ENCODE measurements around the gene IQGAP2. TPM values are rescaled to one million over a fixed set of nuclear protein-coding genes. Genes with fewer than 3 reads are reported as not detected.

IQGAP2 gene
- total and polyA plus RNA-seq, 9 of the 15 experiments (the other 6 are each of a cell fraction or from before 2014, with no cell fraction given) = 8.7 to 23.2 (median 17.4) TPM

- TF ChIP-seq CTCFL (IDR thresholded peaks at IDR 0.05; ENCODE audit: borderline replicate concordance, insufficient read depth, low read depth, low read length, poor library complexity, severe bottlenecking) = no peak
- no peak for TF ChIP-seq MCM5 (IDR thresholded peaks at IDR 0.05; ENCODE audit: low read depth)
- TF ChIP-seq, protein P1, sequence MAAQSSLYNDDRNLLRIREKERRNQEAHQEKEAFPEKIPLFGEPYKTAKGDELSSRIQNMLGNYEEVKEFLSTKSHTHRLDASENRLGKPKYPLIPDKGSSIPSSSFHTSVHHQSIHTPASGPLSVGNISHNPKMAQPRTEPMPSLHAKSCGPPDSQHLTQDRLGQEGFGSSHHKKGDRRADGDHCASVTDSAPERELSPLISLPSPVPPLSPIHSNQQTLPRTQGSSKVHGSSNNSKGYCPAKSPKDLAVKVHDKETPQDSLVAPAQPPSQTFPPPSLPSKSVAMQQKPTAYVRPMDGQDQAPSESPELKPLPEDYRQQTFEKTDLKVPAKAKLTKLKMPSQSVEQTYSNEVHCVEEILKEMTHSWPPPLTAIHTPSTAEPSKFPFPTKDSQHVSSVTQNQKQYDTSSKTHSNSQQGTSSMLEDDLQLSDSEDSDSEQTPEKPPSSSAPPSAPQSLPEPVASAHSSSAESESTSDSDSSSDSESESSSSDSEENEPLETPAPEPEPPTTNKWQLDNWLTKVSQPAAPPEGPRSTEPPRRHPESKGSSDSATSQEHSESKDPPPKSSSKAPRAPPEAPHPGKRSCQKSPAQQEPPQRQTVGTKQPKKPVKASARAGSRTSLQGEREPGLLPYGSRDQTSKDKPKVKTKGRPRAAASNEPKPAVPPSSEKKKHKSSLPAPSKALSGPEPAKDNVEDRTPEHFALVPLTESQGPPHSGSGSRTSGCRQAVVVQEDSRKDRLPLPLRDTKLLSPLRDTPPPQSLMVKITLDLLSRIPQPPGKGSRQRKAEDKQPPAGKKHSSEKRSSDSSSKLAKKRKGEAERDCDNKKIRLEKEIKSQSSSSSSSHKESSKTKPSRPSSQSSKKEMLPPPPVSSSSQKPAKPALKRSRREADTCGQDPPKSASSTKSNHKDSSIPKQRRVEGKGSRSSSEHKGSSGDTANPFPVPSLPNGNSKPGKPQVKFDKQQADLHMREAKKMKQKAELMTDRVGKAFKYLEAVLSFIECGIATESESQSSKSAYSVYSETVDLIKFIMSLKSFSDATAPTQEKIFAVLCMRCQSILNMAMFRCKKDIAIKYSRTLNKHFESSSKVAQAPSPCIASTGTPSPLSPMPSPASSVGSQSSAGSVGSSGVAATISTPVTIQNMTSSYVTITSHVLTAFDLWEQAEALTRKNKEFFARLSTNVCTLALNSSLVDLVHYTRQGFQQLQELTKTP (IDR thresholded peaks at IDR 0.05; ENCODE audit: low read depth in 1 of 2, partially characterized antibody in 2 of 2) = peak; percentile 44 to 95
- 0 out of 2 replicates have a peak, but pooled peaks have one; percentile 21 for TF ChIP-seq TCF7L2 (IDR thresholded peaks at IDR 0.05; ENCODE audit: low read depth, low read length)
- peak; percentile 70 for TF ChIP-seq ATF4 (CRISPR knock-in tag; IDR thresholded peaks at IDR 0.05)
- no peak for TF ChIP-seq ZNF764 (CRISPR knock-in tag; IDR thresholded peaks at IDR 0.05; ENCODE audit: low read depth)
- peak; percentile 95 for TF ChIP-seq ARID3A (IDR thresholded peaks at IDR 0.05; ENCODE audit: borderline replicate concordance, low read depth, low read length)
- no peak for TF ChIP-seq XRCC5 (IDR thresholded peaks at IDR 0.05; ENCODE audit: low read depth, low read length)
- TF ChIP-seq EZH2 (IDR thresholded peaks at IDR 0.05; ENCODE audit: borderline replicate concordance, low read depth, low read length) = peak; percentile 86; the same call in 1 of the 2 replicates
- TF ChIP-seq NFYB (IDR thresholded peaks at IDR 0.05; ENCODE audit: extremely low read depth, insufficient read length) = no peak
- TF ChIP-seq, protein P2, sequence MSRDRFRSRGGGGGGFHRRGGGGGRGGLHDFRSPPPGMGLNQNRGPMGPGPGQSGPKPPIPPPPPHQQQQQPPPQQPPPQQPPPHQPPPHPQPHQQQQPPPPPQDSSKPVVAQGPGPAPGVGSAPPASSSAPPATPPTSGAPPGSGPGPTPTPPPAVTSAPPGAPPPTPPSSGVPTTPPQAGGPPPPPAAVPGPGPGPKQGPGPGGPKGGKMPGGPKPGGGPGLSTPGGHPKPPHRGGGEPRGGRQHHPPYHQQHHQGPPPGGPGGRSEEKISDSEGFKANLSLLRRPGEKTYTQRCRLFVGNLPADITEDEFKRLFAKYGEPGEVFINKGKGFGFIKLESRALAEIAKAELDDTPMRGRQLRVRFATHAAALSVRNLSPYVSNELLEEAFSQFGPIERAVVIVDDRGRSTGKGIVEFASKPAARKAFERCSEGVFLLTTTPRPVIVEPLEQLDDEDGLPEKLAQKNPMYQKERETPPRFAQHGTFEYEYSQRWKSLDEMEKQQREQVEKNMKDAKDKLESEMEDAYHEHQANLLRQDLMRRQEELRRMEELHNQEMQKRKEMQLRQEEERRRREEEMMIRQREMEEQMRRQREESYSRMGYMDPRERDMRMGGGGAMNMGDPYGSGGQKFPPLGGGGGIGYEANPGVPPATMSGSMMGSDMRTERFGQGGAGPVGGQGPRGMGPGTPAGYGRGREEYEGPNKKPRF (IDR thresholded peaks at IDR 0.05; ENCODE audit: low read depth, low read length) = no peak
- TF ChIP-seq, protein P3, sequence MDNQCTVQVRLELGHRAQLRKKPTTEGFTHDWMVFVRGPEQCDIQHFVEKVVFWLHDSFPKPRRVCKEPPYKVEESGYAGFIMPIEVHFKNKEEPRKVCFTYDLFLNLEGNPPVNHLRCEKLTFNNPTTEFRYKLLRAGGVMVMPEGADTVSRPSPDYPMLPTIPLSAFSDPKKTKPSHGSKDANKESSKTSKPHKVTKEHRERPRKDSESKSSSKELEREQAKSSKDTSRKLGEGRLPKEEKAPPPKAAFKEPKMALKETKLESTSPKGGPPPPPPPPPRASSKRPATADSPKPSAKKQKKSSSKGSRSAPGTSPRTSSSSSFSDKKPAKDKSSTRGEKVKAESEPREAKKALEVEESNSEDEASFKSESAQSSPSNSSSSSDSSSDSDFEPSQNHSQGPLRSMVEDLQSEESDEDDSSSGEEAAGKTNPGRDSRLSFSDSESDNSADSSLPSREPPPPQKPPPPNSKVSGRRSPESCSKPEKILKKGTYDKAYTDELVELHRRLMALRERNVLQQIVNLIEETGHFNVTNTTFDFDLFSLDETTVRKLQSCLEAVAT (IDR thresholded peaks at IDR 0.05) = peak; percentile 50 to 57; a peak in 2 of 4 replicates
- no peak for TF ChIP-seq BMI1 (IDR thresholded peaks at IDR 0.05; ENCODE audit: low read length)
Measured at GRCh38 chr5:76657683-76658311, 254.7 kb downstream of the IQGAP2 start (continued).
